ENCODE results near the gene SLX9.

The SLX9 gene

GRCh38 chr21:44893278-44893556, 46.6 kb upstream of the SLX9 start:
- TF ChIP-seq ZFX (IDR thresholded peaks at IDR 0.05), result no peak
- no peak for TF ChIP-seq CTCF (conservative IDR thresholded peaks at IDR 0.05)
- H3K27ac ChIP-seq, result no peak overlapping the region

GRCh38 chr21:44893948-44894656, 45.7 kb upstream of the SLX9 start:
- no peak for TF ChIP-seq CTCF (conservative IDR thresholded peaks at IDR 0.05)
- TF ChIP-seq ZFX (IDR thresholded peaks at IDR 0.05), result no peak

DNA sequence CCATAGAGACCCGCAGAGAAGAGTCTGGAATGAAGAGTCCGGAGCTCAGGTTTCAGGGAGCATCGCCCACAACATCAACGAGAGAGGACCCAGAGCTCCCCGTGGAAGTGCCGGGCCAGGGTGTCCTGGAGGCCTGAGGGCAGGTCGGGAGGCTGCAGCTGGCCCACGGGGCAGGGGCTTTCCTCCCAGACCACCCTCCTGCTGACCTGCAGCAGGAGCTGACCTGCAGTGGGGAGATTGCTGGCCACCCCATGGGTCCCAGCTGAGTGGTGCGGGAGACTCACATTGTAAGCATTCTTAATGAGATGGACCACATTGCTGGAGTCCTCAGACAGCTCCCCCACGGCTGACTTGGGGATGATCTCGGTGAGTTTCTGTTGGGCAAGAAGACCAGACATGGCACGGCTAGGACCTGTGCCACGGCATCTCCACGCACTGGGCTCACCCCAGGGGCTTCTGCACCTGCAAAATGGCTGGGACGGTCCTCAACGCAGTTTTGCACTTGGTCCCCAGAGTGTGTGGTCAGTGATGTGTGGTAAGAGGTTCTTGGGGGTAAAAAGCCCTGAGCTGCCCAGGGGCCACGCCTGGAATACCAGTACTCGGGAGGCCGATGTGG, 45.0 kb upstream of the SLX9 start:
- H3K27ac ChIP-seq, result no peak overlapping the region
- TF ChIP-seq CTCF (conservative IDR thresholded peaks at IDR 0.05), result no peak
- TF ChIP-seq ZFX (IDR thresholded peaks at IDR 0.05), result no peak

More at GRCh38 chr21:44893948-44894656, 45.7 kb upstream of the SLX9 start:
- no peak overlapping the region for H3K27ac ChIP-seq

DNA sequence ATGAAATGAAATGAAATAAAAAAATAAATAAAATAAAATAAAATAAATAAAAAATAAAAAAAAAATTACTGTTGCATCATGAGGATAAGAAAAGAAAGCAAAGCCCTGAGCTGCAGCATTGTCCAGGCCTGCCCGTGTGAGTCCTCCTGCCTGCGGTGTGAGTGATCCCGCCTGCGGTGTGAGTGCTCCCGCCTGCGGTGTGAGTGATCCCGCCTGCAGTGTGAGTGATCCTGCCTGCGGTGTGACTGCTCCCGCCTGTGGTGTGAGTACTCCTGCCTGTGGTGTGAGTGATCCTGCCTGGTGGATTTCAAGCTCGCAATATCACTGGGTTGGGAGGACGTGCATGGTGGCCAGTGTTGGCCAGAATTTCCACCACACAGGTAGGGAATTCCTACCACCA, 44.0 kb upstream of the SLX9 start:
- TF ChIP-seq CTCF (conservative IDR thresholded peaks at IDR 0.05) (no peak), ZFX (IDR thresholded peaks at IDR 0.05) (no peak)
- no peak overlapping the region for H3K27ac ChIP-seq

- TF ChIP-seq ZFX (IDR thresholded peaks at IDR 0.05) (no peak), CTCF (conservative IDR thresholded peaks at IDR 0.05) (no peak)
- no peak overlapping the region for H3K27ac ChIP-seq
Measured at GRCh38 chr21:44896561-44897286, 43.1 kb upstream of the SLX9 start.

DNA sequence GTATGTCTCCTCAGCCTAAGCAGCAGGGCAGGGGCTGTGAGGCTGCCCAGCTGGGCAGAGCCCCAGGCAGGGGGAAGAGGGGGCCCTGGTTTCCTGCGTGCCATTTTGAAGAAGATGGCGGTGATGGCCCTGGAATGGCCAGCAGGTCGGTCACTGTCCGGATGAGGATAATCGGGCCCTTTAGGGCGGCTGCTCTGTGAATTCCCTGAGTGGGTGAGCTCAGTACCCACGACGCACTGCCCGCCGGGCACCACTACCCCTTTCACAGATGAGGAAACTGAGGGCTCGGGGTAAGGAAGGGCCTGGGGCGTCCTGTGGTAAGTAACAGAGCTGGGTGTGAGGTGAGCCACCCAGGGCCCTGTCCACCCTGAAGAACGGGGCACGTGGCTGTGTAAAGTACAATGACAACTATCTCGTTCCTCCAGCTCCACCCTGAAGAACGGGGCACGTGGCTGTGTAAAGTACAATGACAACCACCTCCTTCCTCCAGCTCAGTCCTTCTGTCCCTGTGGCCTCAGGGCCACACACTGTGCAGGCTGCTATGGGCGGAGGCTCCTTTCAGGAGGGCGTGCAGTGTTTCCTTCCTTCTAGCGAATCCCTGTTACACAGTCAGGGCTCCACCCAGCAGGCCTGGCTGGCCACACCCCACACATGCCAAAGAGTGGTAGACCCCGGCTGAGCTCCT, 42.4 kb upstream of the SLX9 start:
- H3K27ac ChIP-seq, result no peak overlapping the region
- no peak for TF ChIP-seq CTCF (conservative IDR thresholded peaks at IDR 0.05)
- no peak for TF ChIP-seq ZFX (IDR thresholded peaks at IDR 0.05)

Data from C4-2B (cell line).